Measurements from ENCODE around the gene MAP7.
"Not testable (repeated sequence)": the region's sequence is repeated elsewhere in the genome, so short reads cannot be mapped to it uniquely, and the experiment has no call there.

MAP7 gene

DNA sequence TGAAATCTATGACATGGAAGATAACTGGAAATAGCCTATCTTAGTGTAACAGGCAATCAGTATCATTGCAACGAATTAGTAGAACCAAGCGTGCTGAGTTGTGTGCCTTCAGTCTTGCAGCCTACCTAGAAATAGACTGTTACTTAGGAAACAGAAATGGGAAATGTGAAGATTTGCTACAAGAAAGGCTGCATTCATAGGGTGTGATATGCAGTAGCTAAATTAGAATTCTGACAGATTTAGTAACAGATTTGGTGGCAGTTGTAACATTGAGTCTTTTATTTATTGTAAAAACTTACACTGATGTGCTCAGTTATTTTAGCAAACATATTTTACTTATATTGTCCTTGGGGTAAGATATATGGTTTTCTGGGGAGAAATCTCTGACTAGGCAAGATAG is 56.2 kb downstream of the MAP7 start:
- no peak overlapping the region for H2BK120ac ChIP-seq (ENCODE audit: low read depth, low read length)
- H3K27ac ChIP-seq (ENCODE audit: low read depth, low read length), result no peak overlapping the region

DNA sequence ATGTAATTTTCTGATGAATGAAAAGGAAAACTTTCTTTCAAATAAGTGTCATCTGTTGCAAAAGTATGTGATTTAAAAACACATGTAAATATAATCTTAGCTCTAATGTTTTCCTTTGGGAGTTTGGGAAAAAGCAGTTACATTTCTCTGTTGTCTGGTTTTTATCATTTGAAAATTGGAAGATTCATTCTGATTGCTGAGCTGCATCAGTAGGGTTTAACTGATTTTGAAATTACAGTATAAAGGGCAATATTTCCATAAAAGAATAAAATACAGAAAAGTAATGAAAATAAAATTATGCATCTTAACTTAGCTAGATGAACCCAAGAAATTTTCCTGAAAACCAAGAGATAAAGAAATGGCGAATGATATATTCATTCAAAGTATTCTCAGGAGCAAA is 57.8 kb downstream of the MAP7 start:
- no peaks in the 10 kb centered on the region for H3K79me2 ChIP-seq (ENCODE audit: control insufficient read depth, insufficient read depth, low read length)
- H3K27ac ChIP-seq (ENCODE audit: low read depth, low read length), result no peak overlapping the region
- H4K5ac ChIP-seq (ENCODE audit: low read length), result no peak overlapping the region
- H3K18ac ChIP-seq (ENCODE audit: low read length), result no peak overlapping the region
- H2BK5ac ChIP-seq (ENCODE audit: low read length), result no peak overlapping the region
- H3K36me3 ChIP-seq (ENCODE audit: control insufficient read depth, insufficient read depth, low read length), result no peaks in the 10 kb centered on the region
- no peak overlapping the region for H3K4ac ChIP-seq (ENCODE audit: low read depth, low read length)
- DNase-seq, result no peak
- H3K56ac ChIP-seq (ENCODE audit: low read length), result no peak overlapping the region
- no peak overlapping the region for H3K9ac ChIP-seq (ENCODE audit: low read length)
- H4K8ac ChIP-seq (ENCODE audit: low read depth, low read length), result no peak overlapping the region
- no peaks in the 10 kb centered on the region for H3K79me1 ChIP-seq (ENCODE audit: low read length)
- H2BK15ac ChIP-seq (replicated peaks; ENCODE audit: low read depth), result no peak overlapping the region
- H3K4me2 ChIP-seq (ENCODE audit: low read length), result no peak overlapping the region
- H3K4me3 ChIP-seq (ENCODE audit: low read length), result no peak overlapping the region
- H2AK5ac ChIP-seq (ENCODE audit: low read length), result no peak overlapping the region
- WGBS (ENCODE audit: extremely low coverage, insufficient coverage, low lambda C conversion rate), result no CpG with 5 or more reads among the region's 1 CpG
- H3K4me1 ChIP-seq (ENCODE audit: control insufficient read depth, low read depth, low read length), result no peaks in the 10 kb centered on the region
- no peaks in the 10 kb centered on the region for H3K27me3 ChIP-seq (ENCODE audit: insufficient read depth, low read length, poor library complexity)
- no peak overlapping the region for H2BK120ac ChIP-seq (ENCODE audit: low read depth, low read length)
- no peak overlapping the region for H3K23ac ChIP-seq (ENCODE audit: low read length)

More for the DNA sequence above, 56.2 kb downstream of the MAP7 start:
- H2BK15ac ChIP-seq (replicated peaks; ENCODE audit: low read depth), result no peak overlapping the region
- no peak overlapping the region for H2BK5ac ChIP-seq (ENCODE audit: low read length)
- H3K4ac ChIP-seq (ENCODE audit: low read depth, low read length), result no peak overlapping the region
- WGBS (ENCODE audit: extremely low coverage, insufficient coverage, low lambda C conversion rate), result no CpG with 5 or more reads among the region's 2 CpGs
- no peak overlapping the region for H3K4me2 ChIP-seq (ENCODE audit: low read length)
- no peak overlapping the region for H2AK5ac ChIP-seq (ENCODE audit: low read length)
- no peaks in the 10 kb centered on the region for H3K79me2 ChIP-seq (ENCODE audit: control insufficient read depth, insufficient read depth, low read length)
- no peak for DNase-seq
- no peaks in the 10 kb centered on the region for H3K4me1 ChIP-seq (ENCODE audit: control insufficient read depth, low read depth, low read length)
- no peak overlapping the region for H3K18ac ChIP-seq (ENCODE audit: low read length)
- H3K56ac ChIP-seq (ENCODE audit: low read length), result no peak overlapping the region
- H3K36me3 ChIP-seq (ENCODE audit: control insufficient read depth, insufficient read depth, low read length), result no peaks in the 10 kb centered on the region
- no peaks in the 10 kb centered on the region for H3K27me3 ChIP-seq (ENCODE audit: insufficient read depth, low read length, poor library complexity)
- H3K79me1 ChIP-seq (ENCODE audit: low read length), result no peaks in the 10 kb centered on the region
- no peak overlapping the region for H3K23ac ChIP-seq (ENCODE audit: low read length)
- no peak overlapping the region for H4K5ac ChIP-seq (ENCODE audit: low read length)
- H3K9ac ChIP-seq (ENCODE audit: low read length), result no peak overlapping the region
- H4K8ac ChIP-seq (ENCODE audit: low read depth, low read length), result no peak overlapping the region
- no peak overlapping the region for H3K4me3 ChIP-seq (ENCODE audit: low read length)

DNA sequence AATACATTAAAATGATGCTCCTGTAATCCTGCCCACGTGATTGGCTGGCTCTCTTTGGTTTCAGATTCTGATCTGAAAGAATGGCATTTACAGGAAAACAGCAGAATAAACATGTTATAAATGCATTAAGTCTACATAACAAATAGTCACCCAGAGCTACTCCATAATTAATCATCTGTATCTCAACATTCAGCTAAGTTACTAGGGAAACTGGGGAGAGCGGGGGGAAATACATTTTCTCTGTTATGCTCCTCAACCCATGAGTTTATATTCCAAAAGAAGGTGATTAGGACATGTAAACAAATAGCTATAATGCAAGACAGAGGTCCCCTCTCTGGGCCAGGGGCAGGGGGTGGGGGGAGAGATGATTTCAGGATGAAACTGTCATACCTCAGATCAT is 58.5 kb downstream of the MAP7 start:
- WGBS (ENCODE audit: extremely low coverage, insufficient coverage, low lambda C conversion rate), result no CpG with 5 or more reads among the region's 2 CpGs

DNA sequence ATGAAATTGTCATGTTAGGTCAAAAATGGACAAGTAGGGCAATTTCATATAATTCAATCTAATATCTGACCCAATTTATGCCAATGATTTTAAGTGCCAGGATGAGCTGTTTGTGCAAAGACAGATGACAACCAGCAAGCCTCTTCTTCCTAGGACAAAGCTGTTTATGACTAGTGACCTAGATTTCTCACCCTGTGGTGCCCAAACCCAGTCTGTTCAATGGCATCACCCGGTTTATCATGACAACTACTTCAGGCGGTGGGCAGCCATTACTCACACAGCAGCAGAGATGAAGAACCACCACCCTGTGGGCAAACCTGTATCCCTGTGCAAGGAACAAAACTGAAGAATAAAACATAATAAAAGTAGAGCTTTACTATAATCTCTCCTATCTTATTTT is 59.0 kb downstream of the MAP7 start:
- H3K27ac ChIP-seq (ENCODE audit: low read depth, low read length), result no peak overlapping the region

More for the DNA sequence above, 58.5 kb downstream of the MAP7 start:
- no peaks in the 10 kb centered on the region for H3K36me3 ChIP-seq (ENCODE audit: control insufficient read depth, insufficient read depth, low read length)
- no peak overlapping the region for H3K4me2 ChIP-seq (ENCODE audit: low read length)
- no peak for DNase-seq
- H4K5ac ChIP-seq (ENCODE audit: low read length), result no peak overlapping the region
- H3K4me3 ChIP-seq (ENCODE audit: low read length), result no peak overlapping the region
- no peaks in the 10 kb centered on the region for H3K79me1 ChIP-seq (ENCODE audit: low read length)
- no peak overlapping the region for H2BK15ac ChIP-seq (replicated peaks; ENCODE audit: low read depth)
- H3K56ac ChIP-seq (ENCODE audit: low read length), result no peak overlapping the region
- no peak overlapping the region for H3K9ac ChIP-seq (ENCODE audit: low read length)
- no peaks in the 10 kb centered on the region for H3K4me1 ChIP-seq (ENCODE audit: control insufficient read depth, low read depth, low read length)
- no peak overlapping the region for H3K27ac ChIP-seq (ENCODE audit: low read depth, low read length)
- no peak overlapping the region for H2BK5ac ChIP-seq (ENCODE audit: low read length)
- no peak overlapping the region for H3K4ac ChIP-seq (ENCODE audit: low read depth, low read length)
- H3K27me3 ChIP-seq (ENCODE audit: insufficient read depth, low read length, poor library complexity), result no peaks in the 10 kb centered on the region
- no peak overlapping the region for H3K18ac ChIP-seq (ENCODE audit: low read length)
- H3K23ac ChIP-seq (ENCODE audit: low read length), result no peak overlapping the region
- H2AK5ac ChIP-seq (ENCODE audit: low read length), result no peak overlapping the region
- no peaks in the 10 kb centered on the region for H3K79me2 ChIP-seq (ENCODE audit: control insufficient read depth, insufficient read depth, low read length)
- H2BK120ac ChIP-seq (ENCODE audit: low read depth, low read length), result no peak overlapping the region
- H4K8ac ChIP-seq (ENCODE audit: low read depth, low read length), result no peak overlapping the region

DNA sequence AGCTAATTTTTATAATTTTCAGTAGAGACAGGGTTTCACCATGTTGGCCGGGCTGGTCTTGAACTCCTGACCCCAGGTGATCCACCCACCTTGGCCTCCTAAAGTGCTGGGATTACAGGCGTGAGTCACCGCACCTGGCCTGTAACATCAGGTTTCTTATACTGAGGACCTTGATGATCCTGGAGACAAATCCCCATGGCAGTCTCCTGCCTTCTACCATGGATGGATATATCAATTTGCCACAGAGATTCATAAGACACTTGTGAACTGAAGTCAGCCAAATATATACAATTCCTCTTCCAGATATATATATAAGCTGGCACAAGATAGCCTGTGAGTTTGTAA is 60.6 kb downstream of the MAP7 start:
- not testable (repeated sequence) for H3K36me3 ChIP-seq (ENCODE audit: control insufficient read depth, insufficient read depth, low read length); H4K5ac ChIP-seq (ENCODE audit: low read length); H2BK120ac ChIP-seq (ENCODE audit: low read depth, low read length); H3K4me2 ChIP-seq (ENCODE audit: low read length); H3K27ac ChIP-seq (ENCODE audit: low read depth, low read length); H3K56ac ChIP-seq (ENCODE audit: low read length); H3K4ac ChIP-seq (ENCODE audit: low read depth, low read length); H3K9ac ChIP-seq (ENCODE audit: low read length); H3K4me1 ChIP-seq (ENCODE audit: control insufficient read depth, low read depth, low read length); H3K27me3 ChIP-seq (ENCODE audit: insufficient read depth, low read length, poor library complexity); H4K8ac ChIP-seq (ENCODE audit: low read depth, low read length); H3K23ac ChIP-seq (ENCODE audit: low read length); H3K18ac ChIP-seq (ENCODE audit: low read length); H3K79me2 ChIP-seq (ENCODE audit: control insufficient read depth, insufficient read depth, low read length); H2AK5ac ChIP-seq (ENCODE audit: low read length); H3K4me3 ChIP-seq (ENCODE audit: low read length); H2BK5ac ChIP-seq (ENCODE audit: low read length); H3K79me1 ChIP-seq (ENCODE audit: low read length); H2BK15ac ChIP-seq (replicated peaks; ENCODE audit: low read depth); DNase-seq
- WGBS (ENCODE audit: extremely low coverage, insufficient coverage, low lambda C conversion rate), result no CpG with 5 or more reads among the region's 3 CpGs

More for the DNA sequence above, 59.0 kb downstream of the MAP7 start:
- H4K8ac ChIP-seq (ENCODE audit: low read depth, low read length), result no peak overlapping the region
- no peak overlapping the region for H3K56ac ChIP-seq (ENCODE audit: low read length)
- no peak overlapping the region for H3K4me2 ChIP-seq (ENCODE audit: low read length)
- WGBS (ENCODE audit: extremely low coverage, insufficient coverage, low lambda C conversion rate), result no CpG with 5 or more reads among the region's 2 CpGs
- no peak overlapping the region for H2AK5ac ChIP-seq (ENCODE audit: low read length)
- H3K79me2 ChIP-seq (ENCODE audit: control insufficient read depth, insufficient read depth, low read length), result no peaks in the 10 kb centered on the region
- H3K18ac ChIP-seq (ENCODE audit: low read length), result no peak overlapping the region
- H3K4ac ChIP-seq (ENCODE audit: low read depth, low read length), result no peak overlapping the region
- no peak overlapping the region for H4K5ac ChIP-seq (ENCODE audit: low read length)
- no peak overlapping the region for H2BK120ac ChIP-seq (ENCODE audit: low read depth, low read length)
- no peaks in the 10 kb centered on the region for H3K79me1 ChIP-seq (ENCODE audit: low read length)
- H3K4me1 ChIP-seq (ENCODE audit: control insufficient read depth, low read depth, low read length), result no peaks in the 10 kb centered on the region
- no peaks in the 10 kb centered on the region for H3K27me3 ChIP-seq (ENCODE audit: insufficient read depth, low read length, poor library complexity)
- no peak overlapping the region for H3K4me3 ChIP-seq (ENCODE audit: low read length)
- H2BK5ac ChIP-seq (ENCODE audit: low read length), result no peak overlapping the region
- no peak overlapping the region for H2BK15ac ChIP-seq (replicated peaks; ENCODE audit: low read depth)
- no peak overlapping the region for H3K23ac ChIP-seq (ENCODE audit: low read length)
- DNase-seq, result no peak
- no peaks in the 10 kb centered on the region for H3K36me3 ChIP-seq (ENCODE audit: control insufficient read depth, insufficient read depth, low read length)
- H3K9ac ChIP-seq (ENCODE audit: low read length), result no peak overlapping the region

DNA sequence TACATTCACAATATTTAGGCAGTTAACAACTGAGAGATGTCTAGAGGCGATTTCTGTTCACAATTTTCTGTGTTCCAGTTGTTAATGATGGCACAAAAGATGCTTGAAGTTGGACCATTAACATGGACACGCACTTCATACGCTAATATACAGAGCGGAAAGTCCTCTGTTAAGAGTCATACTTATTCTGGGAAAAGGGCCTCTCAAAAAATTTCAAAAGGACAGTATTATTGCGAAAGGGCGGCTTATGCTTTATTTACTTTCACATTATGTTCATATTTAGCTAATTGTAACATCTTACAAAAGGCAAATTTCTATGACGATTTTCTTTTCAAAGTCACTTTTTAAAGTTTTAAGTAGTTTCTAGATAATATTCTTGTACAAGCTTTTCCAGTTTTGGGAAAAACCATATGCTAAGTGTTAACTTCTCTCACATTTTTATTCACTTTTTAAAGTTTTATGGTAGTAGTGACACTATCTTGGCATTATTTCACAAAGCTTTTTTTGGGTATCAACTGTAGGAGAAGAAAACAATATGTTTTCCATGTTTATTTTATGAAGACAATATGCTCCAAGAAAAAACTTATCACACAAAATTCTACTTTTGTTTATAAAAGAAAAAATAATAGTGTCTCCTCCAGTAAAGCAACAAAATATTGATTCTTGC is 62.3 kb downstream of the MAP7 start:
- no peak overlapping the region for H3K9ac ChIP-seq (ENCODE audit: low read length)
- no peak overlapping the region for H3K4me3 ChIP-seq (ENCODE audit: low read length)
- H3K4me1 ChIP-seq (ENCODE audit: control insufficient read depth, low read depth, low read length), result no peaks in the 10 kb centered on the region
- WGBS (ENCODE audit: extremely low coverage, insufficient coverage, low lambda C conversion rate), result no CpG with 5 or more reads among the region's 7 CpGs
- H3K23ac ChIP-seq (ENCODE audit: low read length), result no peak overlapping the region
- no peaks in the 10 kb centered on the region for H3K36me3 ChIP-seq (ENCODE audit: control insufficient read depth, insufficient read depth, low read length)
- DNase-seq, result no peak
- H3K79me2 ChIP-seq (ENCODE audit: control insufficient read depth, insufficient read depth, low read length), result no peaks in the 10 kb centered on the region
- H3K4ac ChIP-seq (ENCODE audit: low read depth, low read length), result no peak overlapping the region
- no peak overlapping the region for H2AK5ac ChIP-seq (ENCODE audit: low read length)
- no peak overlapping the region for H3K27ac ChIP-seq (ENCODE audit: low read depth, low read length)
- no peak overlapping the region for H3K18ac ChIP-seq (ENCODE audit: low read length)
- H4K5ac ChIP-seq (ENCODE audit: low read length), result no peak overlapping the region
- H3K27me3 ChIP-seq (ENCODE audit: insufficient read depth, low read length, poor library complexity), result no peaks in the 10 kb centered on the region
- H2BK120ac ChIP-seq (ENCODE audit: low read depth, low read length), result no peak overlapping the region
- H2BK5ac ChIP-seq (ENCODE audit: low read length), result no peak overlapping the region
- H2BK15ac ChIP-seq (replicated peaks; ENCODE audit: low read depth), result no peak overlapping the region
- no peak overlapping the region for H3K4me2 ChIP-seq (ENCODE audit: low read length)
- no peak overlapping the region for H4K8ac ChIP-seq (ENCODE audit: low read depth, low read length)
- no peaks in the 10 kb centered on the region for H3K79me1 ChIP-seq (ENCODE audit: low read length)
- H3K56ac ChIP-seq (ENCODE audit: low read length), result no peak overlapping the region

All from mesendoderm (in vitro differentiated cells).